Muscle of arm (tissue), 12 donors: ENCODE measurements around the gene FAM50A. TPM values are rescaled to one million over a fixed set of nuclear protein-coding genes. Genes with fewer than 3 reads are reported as not detected.
"Not testable (repeated sequence)": the region's sequence is repeated elsewhere in the genome, so short reads cannot be mapped to it uniquely, and the experiment has no call there.

ENCODE experiments used
- DNase-seq: peaks from one replicate; pipeline ENCODE4 v3.0.0-alpha.2; 2013
- polyA plus RNA-seq, 12 donors: library from polyadenylated mRNA; unstranded; fragments of 120-200 nt; gene quantifications; one replicate each; pipeline ENCODE4 v1.2.1, GENCODE V29; 2013; ENCODE audit not compliant: insufficient read length in 12 of 12

Gene FAM50A
- polyA plus RNA-seq, 12 donors, result 47.6 to 88.9 (median 54.2) TPM; not detected in 1

- no peak for DNase-seq
These were observed 37.3 kb downstream of the FAM50A start for GRCh38 chrX:154481195-154481594.

- DNase-seq, result no peak
These were observed 38.1 kb downstream of the FAM50A start for GRCh38 chrX:154481911-154482601.

DNA sequence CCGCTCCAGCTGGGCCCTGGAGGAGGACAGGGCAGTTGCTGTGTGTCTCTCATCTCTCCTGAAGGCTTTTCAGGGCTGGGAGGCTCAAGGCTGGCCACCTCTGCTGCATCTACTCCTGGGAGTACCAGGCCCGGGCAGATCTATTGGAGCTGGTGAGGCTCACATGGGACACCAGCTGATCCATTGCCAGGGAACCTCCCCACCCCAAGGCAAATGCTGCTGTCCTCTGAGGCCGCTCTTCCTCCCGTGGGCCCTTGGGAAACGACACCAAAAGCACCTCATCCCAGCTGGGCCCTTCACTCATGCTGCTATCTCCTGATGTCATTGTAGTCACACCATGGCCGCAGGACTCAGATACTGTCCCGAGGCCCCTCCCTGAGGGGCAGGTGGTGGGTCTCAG, 38.8 kb downstream of the FAM50A start:
- DNase-seq, result no peak

DNA sequence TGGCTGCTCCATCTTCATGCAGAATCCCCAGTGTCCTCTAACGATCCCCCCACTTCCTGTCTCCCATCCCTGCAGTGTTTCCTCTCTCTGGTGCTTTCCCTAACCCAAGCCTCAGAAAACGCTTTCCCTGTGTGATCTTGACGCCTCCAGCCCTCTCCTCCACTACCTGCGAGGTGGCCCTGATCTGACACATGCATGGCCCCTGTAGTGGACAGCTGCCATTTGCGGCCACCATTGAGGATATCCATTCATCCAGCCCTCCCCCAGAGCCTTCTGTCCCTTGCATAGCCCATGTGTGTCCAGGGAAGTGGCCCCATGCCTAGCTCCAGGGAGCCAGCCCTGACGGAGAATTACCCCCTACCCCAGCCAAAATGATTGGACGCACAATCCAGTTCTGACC, 39.4 kb downstream of the FAM50A start:
- DNase-seq, result no peak

GRCh38 chrX:154484255-154485149, 40.6 kb downstream of the FAM50A start:
- no peak for DNase-seq

- DNase-seq, result no peak
These were observed 41.5 kb downstream of the FAM50A start for GRCh38 chrX:154485150-154486051.

- no peak for DNase-seq
These were observed 42.1 kb downstream of the FAM50A start for GRCh38 chrX:154486052-154486395.

DNA sequence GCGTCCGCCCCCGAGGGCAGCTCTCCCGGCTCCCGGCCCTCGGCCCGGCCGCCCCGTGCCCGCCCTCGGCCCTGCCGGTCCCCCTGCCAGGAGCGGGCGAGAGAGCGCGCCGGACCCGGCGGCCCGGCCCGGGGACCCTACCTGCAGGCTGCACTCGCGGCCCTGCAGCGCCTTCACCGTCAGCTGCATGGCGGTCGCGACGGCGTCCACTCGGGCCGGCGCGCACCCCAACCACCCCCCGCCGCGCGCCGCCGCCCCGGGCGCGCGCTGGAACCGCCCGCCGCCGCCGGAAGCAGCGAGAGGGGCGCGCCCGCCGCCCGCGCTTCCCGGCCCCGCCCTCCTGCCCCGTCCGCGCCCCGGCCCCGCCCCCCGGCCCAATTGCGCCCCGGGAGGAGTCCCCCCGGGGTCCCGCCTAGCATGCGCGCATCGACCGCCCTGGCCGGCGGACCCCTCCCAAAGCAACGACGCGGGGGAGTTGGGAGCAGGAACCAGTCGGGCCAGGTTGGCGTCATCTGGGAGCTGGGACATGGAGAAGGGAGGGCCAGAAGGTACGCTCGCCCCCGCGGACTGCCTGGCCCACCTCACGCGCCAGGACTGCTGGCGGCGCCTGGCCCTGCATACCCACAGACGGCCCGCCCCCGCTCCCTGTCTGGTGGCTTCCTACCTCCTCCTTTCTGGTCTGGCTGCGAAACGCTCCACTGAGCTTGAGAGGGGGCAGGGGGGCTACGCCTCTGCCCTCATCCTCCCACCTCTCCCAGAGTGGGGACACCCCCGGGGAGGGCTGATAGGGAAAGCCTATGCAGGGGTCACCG, 42.7 kb downstream of the FAM50A start, which contains the start of gene UBL4A:
UBL4A (minus strand) TSS at position 220 of the 812 bp plus-strand sequence; CDS start at position 189, 31 bp downstream.
- DNase-seq, result no peak

GRCh38 chrX:154487518-154488290, 43.8 kb downstream of the FAM50A start:
- no peak for DNase-seq

DNA sequence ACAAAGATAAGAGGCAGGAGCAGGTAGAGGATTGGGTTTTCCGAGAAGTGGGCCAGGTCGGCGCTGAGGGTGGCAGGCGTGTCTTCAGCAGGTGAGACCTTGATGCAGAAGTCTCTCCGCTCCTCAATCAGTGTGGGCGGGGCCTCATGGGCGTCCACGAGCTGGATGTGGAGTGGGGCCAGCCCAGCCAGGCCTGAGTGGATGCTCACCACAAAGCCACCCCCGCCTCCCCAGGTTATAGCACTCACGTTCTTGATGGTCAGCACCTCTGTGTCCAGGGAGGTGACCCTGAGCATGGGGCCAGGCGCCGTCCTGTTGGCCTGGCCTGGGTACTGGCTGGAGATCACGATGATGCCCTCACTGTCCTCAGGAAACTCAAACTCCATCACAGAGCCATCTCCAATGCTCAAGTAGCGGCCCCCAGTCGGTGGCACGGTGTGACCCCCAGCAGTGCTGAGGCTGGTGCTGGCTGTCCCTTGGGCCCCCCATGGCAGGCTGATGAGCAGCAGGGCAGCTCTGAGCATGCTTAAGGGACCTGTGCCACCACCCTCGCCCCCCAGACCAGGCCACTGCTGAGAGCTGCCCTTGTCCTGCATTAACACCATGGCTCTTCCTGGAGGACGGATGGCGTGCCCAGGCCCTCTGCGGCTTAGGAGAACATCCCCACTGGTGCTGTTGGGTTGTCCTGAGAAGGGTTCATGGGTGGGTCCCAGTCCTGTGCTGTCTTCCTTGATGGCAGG, 44.6 kb downstream of the FAM50A start:
- no peak for DNase-seq

- no peak for DNase-seq
These were observed 45.2 kb downstream of the FAM50A start for GRCh38 chrX:154489182-154489581.

DNA sequence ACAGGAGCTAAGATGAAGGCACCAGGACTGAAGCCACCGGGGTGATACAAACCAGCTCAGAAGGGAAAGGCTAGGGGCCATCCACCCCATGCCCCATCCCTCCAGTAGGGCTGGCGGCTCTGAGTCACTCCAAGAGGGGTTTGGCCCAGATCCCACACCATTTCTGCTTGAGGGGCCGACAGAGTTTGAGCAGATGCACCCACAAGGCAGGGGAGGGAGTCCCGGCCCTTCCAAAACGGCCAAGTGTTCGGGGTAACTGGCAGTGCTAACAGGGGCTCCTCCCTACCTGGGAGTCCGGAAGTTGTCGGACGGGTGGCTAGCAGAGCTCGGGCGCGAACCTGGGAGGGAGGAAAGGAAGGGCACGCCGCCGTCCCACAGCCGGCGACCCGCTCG, 46.1 kb downstream of the FAM50A start:
- no peak for DNase-seq

DNA sequence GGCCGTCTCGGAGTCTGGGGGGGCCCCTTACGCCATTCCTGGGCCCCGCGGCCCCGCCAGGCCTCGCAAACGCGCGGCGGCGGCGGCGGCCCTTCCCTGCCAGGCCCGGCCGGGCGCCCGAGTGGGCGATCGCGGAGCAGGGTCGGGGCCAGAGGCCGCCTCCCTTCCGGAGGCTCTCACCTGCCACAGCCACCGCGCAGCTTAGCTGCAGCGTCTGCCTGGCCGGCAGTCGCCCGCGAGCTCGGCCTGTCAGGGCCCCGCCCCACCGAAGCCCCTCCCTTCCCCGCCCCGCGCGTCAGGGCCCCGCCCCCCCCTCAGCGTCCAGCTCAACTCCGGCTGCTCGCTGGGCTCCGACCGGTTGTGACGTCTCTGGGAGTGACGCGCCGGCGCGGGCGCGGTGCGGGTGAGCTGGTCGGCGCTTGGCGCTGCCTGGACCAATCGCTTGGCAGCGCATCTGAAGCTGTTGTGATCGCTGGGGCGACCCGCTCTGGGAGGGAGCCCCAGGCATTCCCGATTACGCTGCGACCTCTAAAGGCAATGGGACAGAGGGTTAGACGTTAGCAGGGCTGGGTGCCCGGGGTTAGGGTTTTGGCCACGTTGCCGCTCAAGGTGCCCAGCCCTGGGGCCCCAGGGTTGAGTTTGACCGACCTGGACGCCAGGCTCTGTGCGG, 46.6 kb downstream of the FAM50A start, which contains the start of gene SLC10A3:
SLC10A3 (minus strand) TSS at position 216 of the 670 bp plus-strand sequence. CDS start 1,689 bp downstream, outside the sequence.
- peak; percentile 90 for DNase-seq

DNA sequence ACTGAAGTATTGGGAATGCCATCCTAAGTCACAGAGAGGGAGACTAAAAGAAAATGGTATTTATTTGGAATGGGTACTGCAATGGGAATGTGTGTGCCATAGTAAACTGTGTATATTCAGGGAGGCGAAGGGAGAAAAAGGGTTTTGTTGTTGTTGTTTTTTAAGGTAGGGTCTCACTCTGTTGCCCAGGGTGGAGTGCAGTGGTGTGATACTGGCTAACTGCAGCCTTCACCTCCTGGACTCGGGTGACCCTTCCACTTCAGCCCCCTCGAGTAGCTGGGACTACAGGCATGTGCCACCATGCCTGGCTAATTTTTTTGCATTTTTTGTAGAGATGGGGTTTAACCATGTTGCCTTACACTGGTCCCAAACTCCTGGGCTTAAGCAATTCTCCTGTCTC, 50.8 kb downstream of the FAM50A start:
- no peak for DNase-seq

DNA sequence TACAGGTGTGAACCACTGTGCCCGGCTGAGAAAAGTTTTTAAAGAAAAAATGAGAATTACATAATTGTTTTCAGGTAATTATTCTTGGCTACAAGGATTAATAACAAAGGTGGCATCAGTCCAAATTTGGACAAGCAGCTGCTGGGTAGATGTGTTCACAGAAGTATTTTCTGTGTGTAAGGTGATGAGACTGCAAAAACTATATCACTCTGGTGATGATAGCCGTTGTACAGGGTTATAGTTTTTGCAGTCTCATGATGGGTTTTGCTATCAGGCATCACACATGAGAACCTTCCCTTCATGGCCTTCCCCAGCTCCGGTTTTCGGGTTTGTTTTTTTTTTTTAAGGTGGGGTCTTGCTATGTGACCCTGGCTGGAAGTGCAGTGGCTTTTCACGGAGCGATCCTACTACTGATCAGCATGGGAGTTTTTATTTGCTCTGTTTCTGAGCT, 51.6 kb downstream of the FAM50A start:
- DNase-seq, result no peak

DNA sequence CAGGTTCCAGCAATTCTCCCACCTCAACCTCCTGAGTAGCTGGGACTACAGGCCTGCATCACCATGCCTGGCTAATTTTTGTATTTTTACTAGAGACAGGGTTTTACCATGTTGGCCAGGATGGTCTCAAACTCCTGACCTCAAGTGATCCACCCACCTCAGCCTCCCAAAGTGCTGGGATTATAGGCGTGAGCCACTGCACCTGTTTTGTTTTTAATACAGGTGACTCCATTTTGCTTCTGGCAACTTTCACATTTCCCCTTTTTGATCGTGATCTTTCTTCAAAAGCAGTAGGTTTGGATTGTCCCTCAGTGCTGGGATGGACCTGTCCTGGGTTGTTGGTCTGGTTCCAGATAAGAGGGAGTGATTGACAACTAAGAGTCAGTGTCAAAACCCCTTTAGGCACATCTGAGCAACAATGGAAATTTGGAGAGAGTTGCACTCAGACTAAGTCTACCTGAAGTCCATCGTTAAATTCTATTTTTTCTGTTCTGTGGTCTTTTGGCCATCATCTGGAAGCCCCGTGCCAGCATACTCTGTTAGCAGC, 52.7 kb downstream of the FAM50A start:
- DNase-seq, result not testable (repeated sequence)
